Thoracic aorta (tissue), 2 donors: ENCODE results near the gene NTPCR. TPM values are rescaled to one million over a fixed set of nuclear protein-coding genes. Genes with fewer than 3 reads are reported as not detected.

Experiments
- ATAC-seq: fragments of 150-250 bp; one replicate; pipeline ENCODE4 v1.8.0; 2017; ENCODE audit warnings: low read depth; ENCODE audit not compliant: insufficient number of reproducible peaks, low FRiP score
- DNase-seq: peaks from one replicate; pipeline ENCODE4 v3.0.0-alpha.2; 2020; ENCODE audit warnings: low spot score
- H3K27ac ChIP-seq, 2 donors: fragments of 200-600 bp; sonication (generic); 1 replicate in 1 of 2; 2 replicates in 1 of 2; pipeline ENCODE4 v1.5.1; 2016; ENCODE audit warnings: mild to moderate bottlenecking in 2 of 2, moderate library complexity in 2 of 2
- H3K27me3 ChIP-seq: fragments of 200-600 bp; sonication (generic); replicated peaks from 2 replicates; pipeline ENCODE4 v1.6.0; 2016; ENCODE audit warnings: mild to moderate bottlenecking; ENCODE audit not compliant: insufficient read depth
- H3K36me3 ChIP-seq: fragments of 200-600 bp; sonication (generic); one replicate; pipeline ENCODE4 v1.5.1; 2016
- H3K4me1 ChIP-seq, 2 donors: fragments of 200-600 bp; sonication (generic); 1 replicate in 1 of 2; 2 replicates in 1 of 2; pipeline versions ENCODE4 v1.5.1 to v1.6.0; 2016; ENCODE audit warnings: low read depth in 2 of 2, mild to moderate bottlenecking in 1 of 2; ENCODE audit not compliant: control insufficient read depth in 1 of 2
- H3K4me3 ChIP-seq: fragments of 200-600 bp; sonication (generic); 2 replicates; pipeline ENCODE4 v1.5.1; 2016; ENCODE audit warnings: mild to moderate bottlenecking
- H3K9me3 ChIP-seq: fragments of 200-600 bp; sonication (generic); 2 replicates; pipeline ENCODE4 v1.5.1; 2016
- total RNA-seq, 2 donors: library from RNA; depleted of rRNA; stranded (reverse); fragments of >200 nt; gene quantifications; one replicate each; pipeline versions ENCODE4 v1.1.0 to v1.2.3, GENCODE V29; 2016
- TF ChIP-seq, protein P1 (sequence below): fragments of 200-600 bp; sonication (generic); IDR thresholded peaks from one replicate; pipeline ENCODE4 v1.5.1; 2019; ENCODE audit warnings: antibody characterized with exemption

The NTPCR gene
- total RNA-seq, 2 donors from 2014 or later, result 9.3 to 21.4 TPM

DNA sequence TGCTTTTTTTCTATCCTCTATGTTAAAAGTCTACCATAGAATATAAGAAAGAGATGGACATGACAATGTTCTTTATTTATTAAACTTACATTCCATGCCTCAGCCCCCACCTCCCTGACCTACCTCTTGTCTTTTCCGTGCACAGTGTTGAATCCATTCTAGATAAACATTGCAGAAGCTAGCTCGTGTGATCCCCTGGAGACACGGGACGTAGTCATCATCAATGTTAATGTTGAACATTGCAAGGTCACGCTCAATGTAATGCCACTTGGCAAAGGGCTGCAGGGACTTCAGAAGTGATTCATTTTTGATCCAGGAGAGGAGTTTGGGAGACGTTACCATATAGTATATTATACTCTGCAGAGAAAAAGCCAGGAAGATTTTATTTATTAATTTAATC, 66.4 kb downstream of the NTPCR start:
- Histone ChIP-seq H3K36me3 (no peaks in the 10 kb centered on the region), H3K4me1 (no peaks in the 10 kb centered on the region), H3K27ac (no peak overlapping the region), H3K27me3 (no peaks in the 10 kb centered on the region), H3K4me3 (no peak overlapping the region), H3K9me3 (no peaks in the 10 kb centered on the region)
- ATAC-seq (no peak), DNase-seq (no peak)
- TF ChIP-seq, protein P1, sequence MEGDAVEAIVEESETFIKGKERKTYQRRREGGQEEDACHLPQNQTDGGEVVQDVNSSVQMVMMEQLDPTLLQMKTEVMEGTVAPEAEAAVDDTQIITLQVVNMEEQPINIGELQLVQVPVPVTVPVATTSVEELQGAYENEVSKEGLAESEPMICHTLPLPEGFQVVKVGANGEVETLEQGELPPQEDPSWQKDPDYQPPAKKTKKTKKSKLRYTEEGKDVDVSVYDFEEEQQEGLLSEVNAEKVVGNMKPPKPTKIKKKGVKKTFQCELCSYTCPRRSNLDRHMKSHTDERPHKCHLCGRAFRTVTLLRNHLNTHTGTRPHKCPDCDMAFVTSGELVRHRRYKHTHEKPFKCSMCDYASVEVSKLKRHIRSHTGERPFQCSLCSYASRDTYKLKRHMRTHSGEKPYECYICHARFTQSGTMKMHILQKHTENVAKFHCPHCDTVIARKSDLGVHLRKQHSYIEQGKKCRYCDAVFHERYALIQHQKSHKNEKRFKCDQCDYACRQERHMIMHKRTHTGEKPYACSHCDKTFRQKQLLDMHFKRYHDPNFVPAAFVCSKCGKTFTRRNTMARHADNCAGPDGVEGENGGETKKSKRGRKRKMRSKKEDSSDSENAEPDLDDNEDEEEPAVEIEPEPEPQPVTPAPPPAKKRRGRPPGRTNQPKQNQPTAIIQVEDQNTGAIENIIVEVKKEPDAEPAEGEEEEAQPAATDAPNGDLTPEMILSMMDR, result no peak

DNA sequence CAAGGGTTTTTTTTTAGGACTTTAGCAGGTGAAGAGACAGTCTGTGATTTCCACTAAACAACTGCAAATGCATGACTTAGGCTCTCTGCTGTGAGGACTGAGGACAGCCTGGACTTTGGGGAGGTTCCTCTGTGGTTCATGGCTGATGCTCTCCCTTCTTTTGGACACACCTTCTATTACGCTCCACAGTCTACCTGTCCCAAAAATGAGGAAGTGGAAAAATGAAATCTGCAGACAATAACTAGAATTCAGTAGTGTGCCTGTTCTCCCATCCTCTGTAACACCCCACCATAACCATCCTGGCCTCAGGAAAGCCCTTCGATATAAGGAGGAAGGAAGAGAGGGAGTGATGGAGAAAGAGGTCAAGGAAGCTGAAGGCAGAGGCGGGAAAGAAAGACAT, 68.7 kb downstream of the NTPCR start:
- DNase-seq (no peak), ATAC-seq (no peak)
- TF ChIP-seq, protein P1, result no peak
- H3K27ac ChIP-seq, result no peak overlapping the region
- H3K36me3 ChIP-seq, result no peaks in the 10 kb centered on the region
- H3K4me1 ChIP-seq, result no peaks in the 10 kb centered on the region
- H3K9me3 ChIP-seq, result no peaks in the 10 kb centered on the region
- no peaks in the 10 kb centered on the region for H3K27me3 ChIP-seq
- no peak overlapping the region for H3K4me3 ChIP-seq

DNA sequence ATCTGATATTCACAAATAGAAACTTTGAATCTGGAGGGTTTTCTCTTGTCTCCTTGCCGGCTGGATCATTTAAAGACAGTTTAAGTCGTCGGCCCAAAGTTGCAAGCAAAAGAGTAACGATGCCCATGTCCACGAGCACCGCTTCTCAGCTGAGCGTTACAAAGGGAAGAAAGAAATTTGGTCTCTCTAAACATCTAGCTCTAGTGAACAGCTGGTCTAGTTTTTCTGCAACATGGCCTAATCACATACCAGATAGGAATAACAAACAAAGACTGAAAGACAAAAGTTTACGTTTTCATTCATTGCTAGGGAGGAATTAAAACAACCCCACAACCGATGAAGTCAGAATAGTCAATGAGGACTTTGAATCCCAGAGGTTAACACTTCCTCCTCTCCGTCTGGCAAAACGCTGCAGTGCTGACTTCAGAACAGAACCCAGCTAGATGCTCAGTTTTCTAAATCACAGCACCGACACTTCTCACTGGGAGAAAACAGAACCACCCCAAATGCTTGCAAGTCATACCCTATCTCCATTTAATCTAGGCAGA, 69.4 kb downstream of the NTPCR start:
- DNase-seq (no peak), ATAC-seq (no peak)
- TF ChIP-seq, protein P1, result no peak
- Histone ChIP-seq H3K27me3 (no peaks in the 10 kb centered on the region), H3K36me3 (no peaks in the 10 kb centered on the region), H3K9me3 (no peaks in the 10 kb centered on the region), H3K27ac (no peak overlapping the region), H3K4me3 (no peak overlapping the region), H3K4me1 (no peaks in the 10 kb centered on the region)

DNA sequence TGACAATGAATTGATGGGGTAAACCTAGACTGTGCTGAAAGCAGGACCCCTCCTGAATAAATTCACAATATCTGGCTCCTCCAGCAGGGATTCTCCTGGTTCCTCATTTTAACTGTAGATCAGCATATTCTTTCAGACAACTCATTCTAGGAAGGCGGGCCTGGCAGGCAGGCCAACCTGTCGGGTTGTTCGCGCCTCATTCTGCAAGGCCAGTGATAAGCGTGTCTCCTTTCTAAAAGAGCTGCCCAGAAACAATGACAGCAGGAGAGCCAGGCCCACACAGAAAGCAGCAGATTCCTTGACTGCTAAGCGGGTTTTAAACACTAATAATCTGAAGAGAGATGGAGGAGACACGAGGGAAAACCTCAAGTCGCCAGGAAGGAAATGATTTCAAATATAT, 70.0 kb downstream of the NTPCR start:
- TF ChIP-seq, protein P1, result no peak
- H3K4me3 ChIP-seq, result no peak overlapping the region
- DNase-seq (no peak), ATAC-seq (no peak)
- H3K4me1 ChIP-seq, result no peaks in the 10 kb centered on the region
- no peaks in the 10 kb centered on the region for H3K36me3 ChIP-seq
- no peaks in the 10 kb centered on the region for H3K27me3 ChIP-seq
- no peak overlapping the region for H3K27ac ChIP-seq
- H3K9me3 ChIP-seq, result no peaks in the 10 kb centered on the region

DNA sequence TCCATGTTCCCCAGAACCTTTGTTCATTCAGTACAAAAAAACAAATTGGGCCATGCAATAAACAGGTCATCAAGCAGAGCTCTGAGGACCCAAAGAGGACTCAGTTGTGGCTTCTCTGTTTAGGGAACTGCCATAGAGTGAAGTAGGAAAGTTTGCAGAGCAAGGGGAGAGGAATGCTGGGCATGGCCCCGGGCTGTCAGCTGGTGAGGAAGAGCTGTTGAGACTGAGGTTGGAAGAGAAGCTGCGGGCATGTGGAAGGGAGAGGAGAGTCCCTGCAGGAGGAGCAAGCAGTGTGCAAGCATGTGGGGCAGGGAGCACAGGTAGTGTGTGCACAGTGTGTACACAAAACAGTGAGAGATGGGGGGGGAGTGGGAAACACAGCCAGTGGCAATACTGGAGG, 71.8 kb downstream of the NTPCR start:
- no peak for DNase-seq
- H3K27ac ChIP-seq, result no peak overlapping the region
- no peaks in the 10 kb centered on the region for H3K27me3 ChIP-seq
- TF ChIP-seq, protein P1, result no peak
- no peak for ATAC-seq
- H3K9me3 ChIP-seq, result no peaks in the 10 kb centered on the region
- no peaks in the 10 kb centered on the region for H3K36me3 ChIP-seq
- no peak overlapping the region for H3K4me3 ChIP-seq
- no peaks in the 10 kb centered on the region for H3K4me1 ChIP-seq
